ENCODE results near the gene MLXIP.

MLXIP gene

DNA sequence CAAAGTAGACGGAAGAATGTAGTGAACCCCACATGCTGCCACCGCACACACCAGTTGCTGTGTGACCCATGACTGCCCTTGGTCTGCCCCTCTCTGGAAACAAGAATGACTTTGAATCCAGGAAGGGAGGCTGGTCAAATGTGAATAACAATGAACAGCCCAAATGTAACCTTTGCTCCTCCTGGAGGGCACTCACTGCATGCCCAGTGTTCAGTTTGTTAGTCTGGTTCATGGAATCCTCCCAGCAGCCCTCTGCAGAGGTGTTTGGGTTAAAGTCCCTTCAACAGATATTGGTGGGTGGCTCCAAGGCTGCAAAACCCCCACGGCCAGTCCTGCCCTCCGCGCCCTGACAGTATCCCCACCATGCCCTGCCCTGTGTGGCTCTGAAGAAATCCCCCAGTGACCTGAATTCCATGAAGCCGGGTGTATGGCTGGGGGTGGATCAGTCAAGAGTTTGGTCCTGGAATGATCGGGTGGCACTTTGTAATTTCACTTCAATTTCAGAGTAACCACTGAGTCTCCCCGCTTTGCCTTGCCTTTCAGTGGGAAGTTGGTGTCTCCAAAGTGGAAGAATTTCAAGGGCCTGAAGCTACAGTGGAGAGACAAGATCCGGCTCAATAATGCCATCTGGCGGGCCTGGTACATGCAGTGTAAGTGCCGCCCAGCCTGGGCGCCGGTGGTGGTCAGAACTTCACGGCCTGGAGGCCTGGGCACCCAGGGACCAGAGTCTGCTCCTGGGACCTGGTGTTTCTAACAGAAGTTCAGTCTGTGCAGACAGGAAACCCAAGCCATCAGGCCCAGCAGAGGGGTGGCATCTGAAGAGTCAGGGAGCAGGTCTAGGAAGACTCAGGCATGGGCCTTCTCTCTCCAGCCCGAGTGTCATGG is 48.4 kb downstream of the MLXIP start:
- H3K27ac ChIP-seq (ENCODE audit: low read depth, low read length) = no peak overlapping the region
- H2AFZ ChIP-seq (ENCODE audit: low read length, unreplicated experiment) = no peak overlapping the region
- H3K79me2 ChIP-seq (ENCODE audit: control insufficient read depth, insufficient read depth, low read length, unreplicated experiment) = peaks cover 33% of the 10 kb centered on the region
- no peak overlapping the region for H3K4me3 ChIP-seq (ENCODE audit: low read depth, low read length)
- H3K4me1 ChIP-seq (ENCODE audit: control insufficient read depth, insufficient read depth, low read length, unreplicated experiment) = peaks cover 21% of the 10 kb centered on the region
- H3K36me3 ChIP-seq (ENCODE audit: insufficient read depth, low read length) = peaks cover 12% of the 10 kb centered on the region; the same call in 1 of the 2 replicates
- no peaks in the 10 kb centered on the region for H3K27me3 ChIP-seq (ENCODE audit: insufficient read depth, low read length)

GRCh38 chr12:122127839-122128238 is 49.3 kb downstream of the MLXIP start:
- no peak overlapping the region for H2AFZ ChIP-seq (ENCODE audit: low read length, unreplicated experiment)
- H3K4me1 ChIP-seq (ENCODE audit: control insufficient read depth, insufficient read depth, low read length, unreplicated experiment) = peaks cover 20% of the 10 kb centered on the region
- H3K79me2 ChIP-seq (ENCODE audit: control insufficient read depth, insufficient read depth, low read length, unreplicated experiment) = peaks cover 33% of the 10 kb centered on the region
- H3K27ac ChIP-seq (ENCODE audit: low read depth, low read length) = no peak overlapping the region
- H3K4me3 ChIP-seq (ENCODE audit: low read depth, low read length) = no peak overlapping the region
- no peaks in the 10 kb centered on the region for H3K27me3 ChIP-seq (ENCODE audit: insufficient read depth, low read length)
- H3K36me3 ChIP-seq (ENCODE audit: insufficient read depth, low read length) = peaks cover 12% of the 10 kb centered on the region; the same call in 1 of the 2 replicates

DNA sequence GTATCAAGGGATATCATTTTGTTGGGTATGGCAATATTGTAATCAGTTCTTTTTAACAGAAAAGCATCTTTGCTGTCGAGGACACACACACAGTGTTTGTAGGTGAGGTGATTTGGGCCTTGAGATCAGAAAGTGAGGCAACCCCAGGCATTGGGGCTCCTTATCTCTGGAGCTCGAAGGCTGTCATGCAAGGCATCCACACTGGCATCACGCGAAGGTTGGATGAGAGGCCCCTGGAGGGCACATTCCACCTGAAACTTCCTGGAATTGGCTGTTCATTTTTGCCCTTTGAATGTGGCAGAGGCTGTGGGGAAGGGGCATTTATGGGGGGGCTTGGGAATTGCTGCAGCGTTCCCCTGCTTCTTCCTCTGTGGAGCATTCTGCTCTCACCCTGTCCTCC is 49.9 kb downstream of the MLXIP start:
- H3K4me1 ChIP-seq (ENCODE audit: control insufficient read depth, insufficient read depth, low read length, unreplicated experiment) = peaks cover 15% of the 10 kb centered on the region
- no peak overlapping the region for H3K27ac ChIP-seq (ENCODE audit: low read depth, low read length)
- peaks cover 12% of the 10 kb centered on the region; the same call in 1 of the 2 replicates for H3K36me3 ChIP-seq (ENCODE audit: insufficient read depth, low read length)
- H3K4me3 ChIP-seq (ENCODE audit: low read depth, low read length) = no peak overlapping the region
- peaks cover 30% of the 10 kb centered on the region for H3K79me2 ChIP-seq (ENCODE audit: control insufficient read depth, insufficient read depth, low read length, unreplicated experiment)
- H2AFZ ChIP-seq (ENCODE audit: low read length, unreplicated experiment) = no peak overlapping the region
- no peaks in the 10 kb centered on the region for H3K27me3 ChIP-seq (ENCODE audit: insufficient read depth, low read length)

- peaks cover 12% of the 10 kb centered on the region; the same call in 1 of the 2 replicates for H3K36me3 ChIP-seq (ENCODE audit: insufficient read depth, low read length)
- no peak overlapping the region for H3K4me3 ChIP-seq (ENCODE audit: low read depth, low read length)
- H3K79me2 ChIP-seq (ENCODE audit: control insufficient read depth, insufficient read depth, low read length, unreplicated experiment) = peaks cover 25% of the 10 kb centered on the region
- peaks cover 12% of the 10 kb centered on the region for H3K4me1 ChIP-seq (ENCODE audit: control insufficient read depth, insufficient read depth, low read length, unreplicated experiment)
- H3K27me3 ChIP-seq (ENCODE audit: insufficient read depth, low read length) = no peaks in the 10 kb centered on the region
- H2AFZ ChIP-seq (ENCODE audit: low read length, unreplicated experiment) = no peak overlapping the region
- no peak overlapping the region for H3K27ac ChIP-seq (ENCODE audit: low read depth, low read length)
Measured at GRCh38 chr12:122129131-122129530, 50.6 kb downstream of the MLXIP start.

- peaks cover 12% of the 10 kb centered on the region for H3K4me1 ChIP-seq (ENCODE audit: control insufficient read depth, insufficient read depth, low read length, unreplicated experiment)
- no peaks in the 10 kb centered on the region for H3K27me3 ChIP-seq (ENCODE audit: insufficient read depth, low read length)
- peak overlapping the region; percentile 69 for H3K27ac ChIP-seq (ENCODE audit: low read depth, low read length)
- H3K79me2 ChIP-seq (ENCODE audit: control insufficient read depth, insufficient read depth, low read length, unreplicated experiment) = peaks cover 17% of the 10 kb centered on the region
- H3K4me3 ChIP-seq (ENCODE audit: low read depth, low read length) = no peak overlapping the region
- H3K36me3 ChIP-seq (ENCODE audit: insufficient read depth, low read length) = peaks cover 12% of the 10 kb centered on the region; the same call in 1 of the 2 replicates
- no peak overlapping the region for H2AFZ ChIP-seq (ENCODE audit: low read length, unreplicated experiment)
Measured at GRCh38 chr12:122130150-122130549, 51.6 kb downstream of the MLXIP start.

DNA sequence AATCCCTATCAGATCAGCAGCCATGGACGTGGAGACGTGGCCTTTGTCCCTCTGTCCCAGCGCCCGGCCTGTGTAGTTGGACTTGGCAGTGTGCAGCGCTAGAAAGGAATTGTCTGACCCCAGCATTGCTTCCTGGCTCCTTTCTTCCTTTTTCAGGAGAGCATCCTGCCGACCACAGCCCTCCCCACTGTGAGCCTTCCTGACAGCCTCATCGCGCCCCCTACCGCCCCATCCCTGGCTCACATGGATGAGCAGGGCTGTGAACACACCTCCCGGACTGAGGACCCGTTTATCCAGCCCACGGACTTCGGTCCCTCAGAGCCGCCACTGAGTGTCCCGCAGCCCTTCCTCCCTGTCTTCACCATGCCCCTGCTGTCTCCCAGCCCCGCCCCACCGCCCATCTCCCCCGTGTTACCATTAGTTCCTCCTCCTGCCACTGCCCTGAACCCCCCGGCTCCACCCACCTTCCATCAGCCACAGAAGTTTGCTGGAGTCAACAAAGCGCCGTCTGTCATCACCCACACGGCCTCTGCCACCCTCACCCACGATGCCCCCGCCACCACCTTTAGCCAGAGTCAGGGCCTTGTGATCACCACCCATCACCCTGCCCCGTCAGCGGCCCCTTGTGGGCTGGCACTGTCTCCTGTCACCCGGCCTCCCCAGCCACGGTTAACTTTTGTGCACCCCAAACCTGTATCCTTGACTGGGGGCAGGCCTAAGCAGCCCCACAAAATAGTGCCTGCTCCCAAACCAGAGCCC is 54.8 kb downstream of the MLXIP start:
- no peaks in the 10 kb centered on the region for H3K27me3 ChIP-seq (ENCODE audit: insufficient read depth, low read length)

GRCh38 chr12:122135437-122136031 is 57.0 kb downstream of the MLXIP start:
- Histone ChIP-seq H3K79me2 (ENCODE audit: control insufficient read depth, insufficient read depth, low read length, unreplicated experiment) (no peaks in the 10 kb centered on the region), H3K4me1 (ENCODE audit: control insufficient read depth, insufficient read depth, low read length, unreplicated experiment) (peaks cover 3% of the 10 kb centered on the region), H3K27me3 (ENCODE audit: insufficient read depth, low read length) (no peaks in the 10 kb centered on the region), H3K36me3 (ENCODE audit: insufficient read depth, low read length) (no peaks in the 10 kb centered on the region), H2AFZ (ENCODE audit: low read length, unreplicated experiment) (no peak overlapping the region), H3K4me3 (ENCODE audit: low read depth, low read length) (no peak overlapping the region), H3K27ac (ENCODE audit: low read depth, low read length) (no peak overlapping the region)

More for the DNA sequence above, 54.8 kb downstream of the MLXIP start:
- peaks cover 12% of the 10 kb centered on the region for H3K4me1 ChIP-seq (ENCODE audit: control insufficient read depth, insufficient read depth, low read length, unreplicated experiment)
- no peaks in the 10 kb centered on the region for H3K79me2 ChIP-seq (ENCODE audit: control insufficient read depth, insufficient read depth, low read length, unreplicated experiment)
- no peak overlapping the region for H2AFZ ChIP-seq (ENCODE audit: low read length, unreplicated experiment)
- no peak overlapping the region for H3K27ac ChIP-seq (ENCODE audit: low read depth, low read length)
- no peak overlapping the region for H3K4me3 ChIP-seq (ENCODE audit: low read depth, low read length)
- H3K36me3 ChIP-seq (ENCODE audit: insufficient read depth, low read length) = peaks cover 6% of the 10 kb centered on the region; the same call in 1 of the 2 replicates

- H3K36me3 ChIP-seq (ENCODE audit: insufficient read depth, low read length) = no peaks in the 10 kb centered on the region
- H3K27me3 ChIP-seq (ENCODE audit: insufficient read depth, low read length) = no peaks in the 10 kb centered on the region
- H3K4me1 ChIP-seq (ENCODE audit: control insufficient read depth, insufficient read depth, low read length, unreplicated experiment) = no peaks in the 10 kb centered on the region
- H3K4me3 ChIP-seq (ENCODE audit: low read depth, low read length) = no peak overlapping the region
- no peak overlapping the region for H3K27ac ChIP-seq (ENCODE audit: low read depth, low read length)
- H2AFZ ChIP-seq (ENCODE audit: low read length, unreplicated experiment) = no peak overlapping the region
- H3K79me2 ChIP-seq (ENCODE audit: control insufficient read depth, insufficient read depth, low read length, unreplicated experiment) = no peaks in the 10 kb centered on the region
Measured at GRCh38 chr12:122137229-122137628, 58.7 kb downstream of the MLXIP start.

DNA sequence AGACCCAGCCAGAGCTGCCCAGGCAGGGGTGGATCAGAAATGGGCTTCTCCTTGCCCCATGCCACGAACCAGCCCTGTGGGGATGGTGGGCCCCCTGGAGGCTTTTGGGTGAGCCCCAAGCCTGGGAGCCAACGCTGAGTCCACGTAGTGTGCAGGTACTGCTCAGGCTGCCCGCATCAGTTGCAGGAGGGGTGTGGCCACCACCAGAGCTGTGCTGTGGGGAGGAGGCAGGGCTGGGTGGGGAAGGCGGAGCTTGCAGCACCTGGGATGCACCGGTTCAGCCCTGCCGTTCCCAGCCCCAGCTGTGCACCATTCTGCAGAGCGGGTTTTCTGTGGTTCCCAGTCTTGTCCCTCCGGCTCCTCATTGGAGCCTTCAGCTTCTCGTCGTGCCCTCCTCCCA is 59.1 kb downstream of the MLXIP start:
- Histone ChIP-seq H3K79me2 (ENCODE audit: control insufficient read depth, insufficient read depth, low read length, unreplicated experiment) (no peaks in the 10 kb centered on the region), H3K4me1 (ENCODE audit: control insufficient read depth, insufficient read depth, low read length, unreplicated experiment) (no peaks in the 10 kb centered on the region), H3K27ac (ENCODE audit: low read depth, low read length) (no peak overlapping the region), H2AFZ (ENCODE audit: low read length, unreplicated experiment) (no peak overlapping the region), H3K27me3 (ENCODE audit: insufficient read depth, low read length) (no peaks in the 10 kb centered on the region), H3K4me3 (ENCODE audit: low read depth, low read length) (no peak overlapping the region), H3K36me3 (ENCODE audit: insufficient read depth, low read length) (no peaks in the 10 kb centered on the region)

- no peaks in the 10 kb centered on the region for H3K4me1 ChIP-seq (ENCODE audit: control insufficient read depth, insufficient read depth, low read length, unreplicated experiment)
- H3K36me3 ChIP-seq (ENCODE audit: insufficient read depth, low read length) = no peaks in the 10 kb centered on the region
- no peak overlapping the region for H2AFZ ChIP-seq (ENCODE audit: low read length, unreplicated experiment)
- no peak overlapping the region for H3K4me3 ChIP-seq (ENCODE audit: low read depth, low read length)
- H3K79me2 ChIP-seq (ENCODE audit: control insufficient read depth, insufficient read depth, low read length, unreplicated experiment) = no peaks in the 10 kb centered on the region
- no peak overlapping the region for H3K27ac ChIP-seq (ENCODE audit: low read depth, low read length)
- H3K27me3 ChIP-seq (ENCODE audit: insufficient read depth, low read length) = no peaks in the 10 kb centered on the region
Measured at GRCh38 chr12:122138181-122138580, 59.6 kb downstream of the MLXIP start.
